Erythroblast (primary cell): Measurements from ENCODE around the gene TBC1D8.

ENCODE experiments used
- GATA1 ChIP-seq: IDR thresholded peaks from 2 replicates; pipeline ENCODE4 v1.6.1; 2011; ENCODE audit warnings: low read depth, mild to moderate bottlenecking, control low read depth, low read length, moderate library complexity
- POLR2A ChIP-seq: IDR thresholded peaks from 2 replicates; pipeline ENCODE4 v1.6.1; 2011; ENCODE audit warnings: mild to moderate bottlenecking, low read length

GRCh38 chr2:101139495-101139894, 11.7 kb downstream of the TBC1D8 start:
- TF ChIP-seq POLR2A: no peak
- TF ChIP-seq GATA1: no peak
